Placental epithelial cell (primary cell): ENCODE measurements around the gene FANCE. TPM values are rescaled to one million over a fixed set of nuclear protein-coding genes. Genes with fewer than 3 reads are reported as not detected.

Experiments used
- small RNA-seq: library from RNA; depleted of rRNA; stranded (forward); fragments of <200 nt; gene quantifications from one replicate; pipeline ENCODE3, GENCODE V24; 2012
- total RNA-seq: library from RNA; depleted of rRNA; stranded (reverse); fragments of >200 nt; gene quantifications from 2 replicates; pipeline ENCODE4 v1.2.3, GENCODE V29; 2012

The FANCE gene, protein sequence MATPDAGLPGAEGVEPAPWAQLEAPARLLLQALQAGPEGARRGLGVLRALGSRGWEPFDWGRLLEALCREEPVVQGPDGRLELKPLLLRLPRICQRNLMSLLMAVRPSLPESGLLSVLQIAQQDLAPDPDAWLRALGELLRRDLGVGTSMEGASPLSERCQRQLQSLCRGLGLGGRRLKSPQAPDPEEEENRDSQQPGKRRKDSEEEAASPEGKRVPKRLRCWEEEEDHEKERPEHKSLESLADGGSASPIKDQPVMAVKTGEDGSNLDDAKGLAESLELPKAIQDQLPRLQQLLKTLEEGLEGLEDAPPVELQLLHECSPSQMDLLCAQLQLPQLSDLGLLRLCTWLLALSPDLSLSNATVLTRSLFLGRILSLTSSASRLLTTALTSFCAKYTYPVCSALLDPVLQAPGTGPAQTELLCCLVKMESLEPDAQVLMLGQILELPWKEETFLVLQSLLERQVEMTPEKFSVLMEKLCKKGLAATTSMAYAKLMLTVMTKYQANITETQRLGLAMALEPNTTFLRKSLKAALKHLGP
- 7.4 and 9.0 TPM in 2 replicates for total RNA-seq

DNA sequence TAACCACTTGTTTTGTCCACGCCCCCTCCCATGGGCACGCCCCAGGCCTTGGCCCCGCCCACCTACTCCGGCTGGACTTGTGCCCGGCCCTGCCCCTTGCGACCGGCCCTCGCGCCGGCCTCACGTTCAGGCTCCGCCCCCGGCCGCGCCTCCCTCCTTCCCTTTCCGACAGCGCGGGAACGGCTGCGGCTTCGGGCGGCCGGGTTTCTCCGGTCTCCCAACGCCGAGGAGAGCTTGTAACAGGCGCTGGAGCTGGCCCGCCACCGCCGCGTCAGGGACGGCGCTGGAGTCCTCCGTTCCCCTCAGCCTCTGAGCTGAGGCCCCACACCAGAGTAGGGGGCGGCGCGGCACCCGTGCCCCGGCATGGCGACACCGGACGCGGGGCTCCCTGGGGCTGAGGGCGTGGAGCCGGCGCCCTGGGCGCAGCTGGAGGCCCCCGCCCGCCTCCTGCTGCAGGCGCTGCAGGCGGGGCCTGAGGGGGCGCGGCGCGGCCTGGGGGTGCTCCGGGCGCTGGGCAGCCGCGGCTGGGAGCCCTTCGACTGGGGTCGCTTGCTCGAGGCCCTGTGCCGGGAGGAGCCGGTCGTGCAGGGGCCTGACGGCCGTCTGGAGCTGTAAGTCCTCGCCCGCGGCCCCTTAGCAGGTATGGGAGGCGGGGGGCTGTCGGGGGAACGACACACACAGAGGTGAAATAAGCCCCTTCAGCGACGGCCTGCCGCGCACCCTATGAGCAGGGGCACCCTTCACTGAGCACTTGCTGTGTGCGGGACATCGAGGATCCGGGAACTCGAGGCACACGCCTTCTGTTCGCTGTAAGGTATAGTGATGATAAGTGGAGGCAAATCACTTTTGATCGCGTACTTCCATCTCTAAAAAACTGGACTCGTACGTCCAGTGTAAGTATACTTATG, at the start of gene FANCE:
Gene FANCE, plus strand, starts transcription at position 156 of the 908 bp plus-strand sequence. Its CDS starts 208 bp downstream, at position 364.

DNA sequence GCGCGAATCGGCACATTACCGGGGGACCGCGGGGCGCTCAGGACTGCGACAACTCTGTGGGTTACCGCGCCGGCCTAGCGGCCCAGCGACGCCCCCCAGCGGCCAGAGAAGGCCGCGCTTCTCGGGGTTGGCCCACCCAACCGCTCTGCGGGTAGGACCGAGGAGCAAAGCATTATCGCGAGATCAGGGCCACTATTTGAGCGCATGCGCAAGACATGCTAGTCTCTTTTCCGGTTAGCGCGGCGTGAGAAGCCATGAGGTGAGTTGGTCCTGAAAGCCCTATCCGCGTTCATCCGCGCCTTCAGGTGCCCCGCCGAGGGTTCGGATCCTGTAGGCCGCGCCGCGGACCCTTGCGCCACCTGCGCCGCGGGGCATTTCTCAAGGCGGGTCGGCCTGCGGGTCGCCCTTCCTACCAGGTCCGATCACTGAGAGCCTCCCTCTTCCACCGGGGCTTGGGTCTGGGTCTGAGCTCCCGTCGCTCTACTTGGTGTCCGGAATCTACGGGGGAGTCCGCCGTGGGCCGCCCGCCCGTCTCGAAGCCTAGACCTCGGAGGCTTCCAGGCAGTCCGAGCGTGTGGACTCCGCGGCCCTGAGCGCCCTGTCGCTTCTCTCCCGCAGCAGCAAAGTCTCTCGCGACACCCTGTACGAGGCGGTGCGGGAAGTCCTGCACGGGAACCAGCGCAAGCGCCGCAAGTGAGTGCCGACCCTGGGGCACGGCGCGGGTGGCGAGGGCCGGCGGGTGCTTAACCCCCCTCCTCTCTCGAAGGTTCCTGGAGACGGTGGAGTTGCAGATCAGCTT, 16.2 kb downstream of the FANCE start, which contains the start of gene RPL10A:
Gene RPL10A, plus strand, starts transcription at position 221 of the 799 bp plus-strand sequence. Its CDS starts 34 bp downstream, at position 255.

DNA sequence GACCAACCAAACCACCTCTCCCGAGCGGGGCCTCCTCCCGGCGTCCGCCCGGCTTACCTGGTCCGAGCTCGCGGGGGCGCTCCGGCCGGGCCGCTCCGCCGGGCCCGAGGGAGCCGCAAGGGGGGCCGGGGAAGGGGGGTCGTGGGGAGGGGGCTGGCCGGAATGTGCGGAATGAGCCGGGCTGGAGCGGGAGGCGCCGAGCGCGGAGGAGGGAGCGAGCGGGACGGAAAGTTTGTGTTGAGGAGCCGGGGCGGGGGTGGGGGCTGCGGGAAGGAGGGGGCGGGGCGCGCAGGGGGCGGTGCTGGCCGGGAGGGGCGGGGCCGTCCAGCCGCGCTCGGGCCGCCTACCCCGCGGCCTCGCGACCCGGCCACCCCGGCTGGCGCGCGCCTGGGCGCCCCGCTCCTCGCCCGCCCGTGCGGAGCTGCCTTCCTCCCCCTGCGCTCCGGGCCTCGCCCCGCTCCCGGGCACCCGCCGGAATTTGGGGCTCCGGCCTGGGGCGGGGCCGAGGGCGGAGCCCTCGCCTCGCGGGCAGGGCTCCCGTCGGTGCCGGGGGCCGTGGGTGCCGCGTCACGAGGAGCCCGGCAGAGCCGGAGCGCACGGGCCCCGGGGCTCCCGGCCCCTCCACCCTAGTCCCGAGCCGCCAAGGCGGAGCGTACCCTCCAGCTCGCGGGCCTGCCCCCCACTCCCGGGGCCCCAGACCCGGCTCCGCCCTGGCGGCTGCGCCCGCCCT, 44.9 kb downstream of the FANCE start, which contains the start of gene TEAD3:
Gene TEAD3, minus strand, starts transcription at position 239 of the 730 bp plus-strand sequence.

DNA sequence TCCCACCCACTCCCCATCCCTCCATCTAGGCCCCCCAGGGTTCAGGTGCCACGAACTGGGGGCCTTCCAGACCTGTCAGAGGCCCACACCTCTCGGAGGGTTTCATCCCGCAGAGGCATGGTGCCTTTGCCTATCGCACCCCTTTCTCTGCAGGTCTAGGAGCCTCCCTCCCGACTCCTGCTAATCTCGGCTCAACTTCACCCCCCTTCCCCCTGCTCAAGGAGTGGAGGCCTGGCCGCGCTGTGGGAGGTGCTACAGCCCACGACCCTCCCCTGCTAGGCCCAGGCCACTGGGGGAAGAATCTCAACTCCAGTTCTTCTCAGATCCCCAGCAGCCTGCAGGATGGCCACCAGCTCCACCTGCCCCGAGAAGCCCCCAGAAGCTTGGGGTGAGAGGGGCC, 60.6 kb downstream of the FANCE start, which contains the start of gene TULP1:
Gene TULP1, minus strand, starts transcription at position 157 of the 400 bp plus-strand sequence. Its CDS starts 38 bp downstream, at position 119.

Small RNAs within 50 kb of the gene (small RNA-seq; reads per million reads assigned to genes)
- gene MIR7111, result 0.37 reads per million, percentile 15 among the genes with 10 or more reads in this experiment

Other genes with a start within 250 kb of the FANCE start
- gene SCUBE3, start 238.4 kb upstream of the FANCE start, total RNA-seq, result 0.11 and 0.79 TPM in 2 replicates
- gene ZNF76, start 192.6 kb upstream of the FANCE start, total RNA-seq, result 24.3 and 27.5 TPM in 2 replicates
- 10.1 and 15.3 TPM in 2 replicates for gene DEF6, start 154.5 kb upstream of the FANCE start, total RNA-seq
- gene PPARD, start 109.8 kb upstream of the FANCE start, total RNA-seq, result 7.1 and 10.5 TPM in 2 replicates
- gene RPL10A, start 16.1 kb downstream of the FANCE start, total RNA-seq, result 907 and 2,843 TPM in 2 replicates
- 44.4 and 47.5 TPM in 2 replicates for gene TEAD3, start 44.7 kb downstream of the FANCE start, total RNA-seq
- gene TULP1, start 60.6 kb downstream of the FANCE start, total RNA-seq, result not detected in 2 replicates
- gene FKBP5, start 236.6 kb downstream of the FANCE start, total RNA-seq, result 75.4 and 82.8 TPM in 2 replicates